AG09309 (cell line): Measurements from ENCODE around the gene SPATA12.

Experiments used
- DNase-seq: peaks from one replicate; pipeline ENCODE4 v3.0.0-alpha.2; 2010; ENCODE audit warnings: low read depth
- H3K4me3 ChIP-seq: 2 replicates; pipeline ENCODE4 v1.5.1; 2011; ENCODE audit warnings: mild to moderate bottlenecking, low read depth, low read length, moderate library complexity; ENCODE audit not compliant: control insufficient read depth
- TF ChIP-seq, protein P1 (sequence below): IDR thresholded peaks from 2 replicates; pipeline ENCODE4 v1.5.1; 2011; ENCODE audit warnings: mild to moderate bottlenecking, low read depth, low read length, inconsistent platforms; ENCODE audit not compliant: insufficient read depth, control insufficient read depth; ENCODE audit errors: missing control alignments

Gene SPATA12

DNA sequence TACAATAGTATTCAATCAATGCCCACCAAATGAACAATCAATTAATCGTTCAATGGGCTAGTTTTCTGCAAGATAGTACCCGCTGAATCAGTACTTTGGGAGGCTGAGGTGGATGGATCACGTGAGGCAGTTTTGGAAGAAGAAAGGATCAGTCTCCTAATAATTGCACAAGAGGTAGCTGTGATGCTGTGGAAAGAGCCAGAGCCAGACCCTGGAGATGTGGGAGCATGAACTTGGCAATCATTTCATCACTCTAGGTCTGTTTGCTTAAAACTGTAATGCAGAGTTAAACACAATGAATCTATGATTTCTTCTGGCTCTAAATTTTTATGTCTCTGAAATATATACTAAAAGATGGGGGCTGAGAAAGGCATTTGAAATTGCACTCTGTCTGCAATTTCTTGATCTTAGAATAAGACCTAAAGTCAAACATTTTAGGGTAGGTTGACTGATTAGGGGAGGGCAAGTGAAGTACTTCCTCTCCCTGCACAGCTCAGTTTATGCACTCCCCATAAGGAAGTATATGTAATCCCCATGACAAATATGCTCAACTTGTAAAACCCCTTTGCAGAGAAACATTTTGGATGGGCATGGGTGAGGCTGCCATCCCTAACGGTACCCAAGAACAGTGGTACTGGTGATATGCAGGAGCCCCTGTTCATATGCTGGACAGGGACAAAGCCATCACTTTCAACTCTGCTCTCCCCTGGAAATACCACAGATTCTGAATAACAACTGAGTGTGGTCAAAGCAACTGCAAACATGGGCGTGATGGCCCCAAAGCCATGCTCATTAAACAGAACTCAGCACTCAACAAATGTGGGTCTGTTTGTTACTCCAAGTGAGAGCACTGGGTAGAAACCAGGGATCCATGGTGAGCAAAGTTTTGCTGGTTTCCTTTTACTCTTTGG lies 28.6 kb upstream of the SPATA12 start:
- TF ChIP-seq, protein P1, sequence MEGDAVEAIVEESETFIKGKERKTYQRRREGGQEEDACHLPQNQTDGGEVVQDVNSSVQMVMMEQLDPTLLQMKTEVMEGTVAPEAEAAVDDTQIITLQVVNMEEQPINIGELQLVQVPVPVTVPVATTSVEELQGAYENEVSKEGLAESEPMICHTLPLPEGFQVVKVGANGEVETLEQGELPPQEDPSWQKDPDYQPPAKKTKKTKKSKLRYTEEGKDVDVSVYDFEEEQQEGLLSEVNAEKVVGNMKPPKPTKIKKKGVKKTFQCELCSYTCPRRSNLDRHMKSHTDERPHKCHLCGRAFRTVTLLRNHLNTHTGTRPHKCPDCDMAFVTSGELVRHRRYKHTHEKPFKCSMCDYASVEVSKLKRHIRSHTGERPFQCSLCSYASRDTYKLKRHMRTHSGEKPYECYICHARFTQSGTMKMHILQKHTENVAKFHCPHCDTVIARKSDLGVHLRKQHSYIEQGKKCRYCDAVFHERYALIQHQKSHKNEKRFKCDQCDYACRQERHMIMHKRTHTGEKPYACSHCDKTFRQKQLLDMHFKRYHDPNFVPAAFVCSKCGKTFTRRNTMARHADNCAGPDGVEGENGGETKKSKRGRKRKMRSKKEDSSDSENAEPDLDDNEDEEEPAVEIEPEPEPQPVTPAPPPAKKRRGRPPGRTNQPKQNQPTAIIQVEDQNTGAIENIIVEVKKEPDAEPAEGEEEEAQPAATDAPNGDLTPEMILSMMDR: no peak
- DNase-seq: no peak
- H3K4me3 ChIP-seq: no peak overlapping the region

DNA sequence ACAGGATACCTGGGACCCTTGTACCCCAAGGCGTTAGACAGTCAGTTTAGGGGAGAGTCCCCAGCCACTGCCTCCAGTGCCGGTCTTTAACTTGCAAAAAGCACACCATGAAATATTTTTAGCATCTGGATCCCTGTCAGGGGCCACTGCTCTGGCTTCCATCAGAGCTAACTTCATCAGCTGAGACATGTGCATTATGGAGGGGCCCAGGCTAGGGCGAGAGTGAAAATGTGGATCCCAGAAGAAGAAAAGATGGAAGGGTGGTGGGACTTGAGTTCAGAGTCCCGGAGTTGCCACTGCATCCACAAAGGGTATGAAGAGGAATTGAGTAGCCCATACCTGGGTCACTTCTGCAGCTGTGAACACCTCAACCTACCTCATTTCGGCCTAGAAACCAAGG lies 23.5 kb upstream of the SPATA12 start:
- TF ChIP-seq, protein P1: no peak
- no peak overlapping the region for H3K4me3 ChIP-seq
- DNase-seq: no peak

DNA sequence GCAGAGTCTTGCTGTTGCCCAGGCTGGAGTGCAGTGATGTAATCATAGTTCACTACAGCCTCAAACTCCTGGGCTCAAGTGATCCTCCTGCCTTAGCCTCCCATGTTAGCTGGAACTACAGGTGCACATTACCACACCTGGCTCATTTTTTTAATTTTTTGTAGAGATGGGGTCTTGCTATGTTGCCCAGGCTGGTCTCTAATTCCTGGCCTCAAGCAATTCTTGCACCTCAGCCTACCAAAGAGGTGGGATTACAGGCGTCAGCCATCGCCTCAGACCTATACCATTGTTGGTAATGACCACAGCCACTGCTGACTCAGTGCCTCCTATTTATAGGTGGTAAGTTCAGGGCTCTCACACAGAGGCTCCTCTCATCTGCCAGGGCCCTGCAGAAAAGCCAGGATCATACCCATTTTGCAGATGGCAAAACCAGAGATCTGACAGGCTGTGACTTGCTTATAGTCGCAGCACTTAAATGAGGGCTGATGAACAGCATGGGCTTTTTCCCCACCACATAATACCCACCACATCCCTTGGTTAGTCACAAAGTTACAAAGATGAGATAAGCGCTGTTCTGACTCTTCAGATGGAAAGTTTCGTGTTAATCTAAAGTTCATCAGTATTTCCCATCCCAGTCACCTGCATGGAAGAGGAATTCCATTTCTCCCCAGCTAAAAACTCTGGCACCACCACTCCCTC lies 21.8 kb upstream of the SPATA12 start:
- no peak for DNase-seq
- no peak overlapping the region for H3K4me3 ChIP-seq

DNA sequence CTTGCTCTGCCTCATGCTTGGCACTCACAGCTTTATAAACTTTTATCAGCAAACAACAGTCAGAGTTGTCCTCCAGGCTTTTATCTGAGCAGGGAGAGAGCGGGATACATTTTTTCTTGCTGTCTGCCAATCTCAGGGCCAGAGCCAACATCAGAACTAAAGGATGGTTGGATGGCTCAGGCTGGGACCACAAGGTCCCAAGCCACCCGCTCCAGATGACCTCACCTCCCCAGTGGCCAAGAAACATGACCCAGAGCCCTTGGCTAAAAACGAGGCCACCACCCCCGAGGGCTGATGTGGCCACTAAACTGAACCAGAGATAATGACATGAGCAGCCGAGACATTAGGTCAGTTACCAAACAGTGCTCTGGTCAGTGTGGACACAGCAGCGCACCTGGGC lies 18.8 kb upstream of the SPATA12 start:
- TF ChIP-seq, protein P1: no peak
- no peak for DNase-seq
- no peak overlapping the region for H3K4me3 ChIP-seq

More for the DNA sequence above, 21.8 kb upstream of the SPATA12 start:
- TF ChIP-seq, protein P1: no peak

DNA sequence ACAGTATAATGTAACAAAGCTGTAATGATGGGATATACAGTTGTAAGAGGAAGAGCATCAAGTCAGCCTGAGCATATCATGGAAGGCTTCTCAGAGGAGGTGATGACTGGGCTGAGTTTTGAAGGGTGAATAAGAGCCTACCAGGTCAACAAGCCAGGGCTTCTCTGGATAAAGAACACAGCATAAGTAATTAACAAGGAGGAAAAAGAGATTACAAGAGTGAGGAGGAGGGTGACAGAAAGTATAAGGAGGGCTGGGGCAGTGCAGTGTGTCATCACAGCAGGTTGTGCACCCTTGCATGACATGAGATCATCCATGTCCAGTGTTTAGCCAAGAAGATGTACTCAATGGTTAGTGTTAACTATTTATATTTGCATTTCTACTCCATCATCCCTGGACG lies 16.9 kb upstream of the SPATA12 start:
- TF ChIP-seq, protein P1: no peak
- H3K4me3 ChIP-seq: no peak overlapping the region
- DNase-seq: no peak

DNA sequence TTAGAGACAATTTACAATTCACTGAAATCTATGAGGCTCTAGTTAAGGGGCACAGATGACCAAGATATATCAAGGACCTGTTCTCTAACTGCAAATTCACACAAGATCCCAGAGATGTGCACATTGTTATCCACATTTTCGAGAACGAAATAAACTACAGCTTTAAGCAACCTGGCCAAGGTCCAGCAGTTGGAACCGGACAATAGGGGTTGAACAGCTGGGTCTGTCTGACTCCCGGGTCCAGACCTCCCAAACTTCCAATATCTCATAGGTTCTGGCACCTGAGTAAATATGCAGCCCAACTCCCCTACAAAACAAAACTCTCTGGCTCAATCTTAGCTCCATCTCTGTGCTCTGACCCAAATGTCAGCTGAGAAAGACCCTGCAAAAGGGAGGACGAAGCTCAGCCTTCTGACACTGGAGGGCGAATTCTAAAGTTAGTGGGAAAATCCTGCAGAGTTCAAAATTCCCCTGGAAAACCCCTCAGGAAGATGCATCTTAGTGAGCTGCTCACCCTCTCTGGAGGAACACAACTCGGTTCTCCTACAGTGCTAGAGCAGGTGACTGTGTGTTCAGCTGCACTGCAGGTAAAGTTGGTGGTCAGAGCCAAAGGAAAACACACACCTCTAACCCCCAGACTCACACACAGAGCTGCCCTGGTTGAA lies 14.2 kb upstream of the SPATA12 start:
- TF ChIP-seq, protein P1: no peak
- DNase-seq: no peak
- H3K4me3 ChIP-seq: no peak overlapping the region
